ENCODE measurements around the gene HSDL1. TPM values are rescaled to one million over a fixed set of nuclear protein-coding genes. Genes with fewer than 3 reads are reported as not detected.

HSDL1 gene
- total RNA-seq, 2 experiments from 2014 or later: 16.3 to 25.1 TPM

- no peak overlapping the region for H3K4me2 ChIP-seq (ENCODE audit: low read length)
- H3K9me3 ChIP-seq (ENCODE audit: low read length): no peaks in the 10 kb centered on the region
- TF ChIP-seq EZH2phosphoT487 (IDR thresholded peaks at IDR 0.05; ENCODE audit: borderline replicate concordance, low read depth, low read length): no peak
- TF ChIP-seq, protein P1, sequence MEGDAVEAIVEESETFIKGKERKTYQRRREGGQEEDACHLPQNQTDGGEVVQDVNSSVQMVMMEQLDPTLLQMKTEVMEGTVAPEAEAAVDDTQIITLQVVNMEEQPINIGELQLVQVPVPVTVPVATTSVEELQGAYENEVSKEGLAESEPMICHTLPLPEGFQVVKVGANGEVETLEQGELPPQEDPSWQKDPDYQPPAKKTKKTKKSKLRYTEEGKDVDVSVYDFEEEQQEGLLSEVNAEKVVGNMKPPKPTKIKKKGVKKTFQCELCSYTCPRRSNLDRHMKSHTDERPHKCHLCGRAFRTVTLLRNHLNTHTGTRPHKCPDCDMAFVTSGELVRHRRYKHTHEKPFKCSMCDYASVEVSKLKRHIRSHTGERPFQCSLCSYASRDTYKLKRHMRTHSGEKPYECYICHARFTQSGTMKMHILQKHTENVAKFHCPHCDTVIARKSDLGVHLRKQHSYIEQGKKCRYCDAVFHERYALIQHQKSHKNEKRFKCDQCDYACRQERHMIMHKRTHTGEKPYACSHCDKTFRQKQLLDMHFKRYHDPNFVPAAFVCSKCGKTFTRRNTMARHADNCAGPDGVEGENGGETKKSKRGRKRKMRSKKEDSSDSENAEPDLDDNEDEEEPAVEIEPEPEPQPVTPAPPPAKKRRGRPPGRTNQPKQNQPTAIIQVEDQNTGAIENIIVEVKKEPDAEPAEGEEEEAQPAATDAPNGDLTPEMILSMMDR (conservative IDR thresholded peaks at IDR 0.05; ENCODE audit: low read length): no peak
- H3K4me1 ChIP-seq (ENCODE audit: insufficient read depth, low read length, poor library complexity, severe bottlenecking): peaks cover 16% of the 10 kb centered on the region
- H4K20me1 ChIP-seq (ENCODE audit: insufficient read depth, low read length): no peaks in the 10 kb centered on the region
- no peak overlapping the region for H2AFZ ChIP-seq (ENCODE audit: low read length)
- BruUV-seq (replicated peaks): no TSS peak
- no peak overlapping the region for H3K27ac ChIP-seq (ENCODE audit: low read depth, low read length, poor library complexity, severe bottlenecking)
- peaks cover 31% of the 10 kb centered on the region; the same call in 1 of the 2 replicates for H3K36me3 ChIP-seq (ENCODE audit: insufficient read depth, low read length)
- POLR2A ChIA-PET: interaction anchor here (0.6 to 2.3 kb wide), 3 partner anchors 14 to 188 kb away, joined by 3 to 9 read pairs (median 3); partner anchors contain the start of gene MBTPS1
- no peaks in the 10 kb centered on the region for H3K9me2 ChIP-seq (ENCODE audit: insufficient read depth, low read length)
- H3K4me3 ChIP-seq (ENCODE audit: low read depth, low read length, poor library complexity, severe bottlenecking): no peak overlapping the region
- CTCF ChIA-PET (ENCODE audit: unreplicated experiment): no interaction called here
- intact Hi-C loops (cut with micrococcal nuclease; ENCODE audit: unreplicated experiment): no loop called here
- H3K79me2 ChIP-seq (ENCODE audit: insufficient read depth, low read depth, low read length): no peaks in the 10 kb centered on the region
- no peak for DNase-seq (ENCODE audit: low spot score)
These were observed 13.9 kb downstream of the HSDL1 start for GRCh38 chr16:84131117-84131516.

GRCh38 chr16:84124257-84125073 lies 20.5 kb downstream of the HSDL1 start:
- CTCF ChIA-PET (ENCODE audit: unreplicated experiment): no interaction called here
- intact Hi-C loops (cut with micrococcal nuclease; ENCODE audit: unreplicated experiment): no loop called here
- Histone ChIP-seq H3K27ac (ENCODE audit: low read depth, low read length, poor library complexity, severe bottlenecking) (no peak overlapping the region), H3K9me3 (ENCODE audit: low read length) (no peaks in the 10 kb centered on the region), H4K20me1 (ENCODE audit: insufficient read depth, low read length) (no peaks in the 10 kb centered on the region), H3K79me2 (ENCODE audit: insufficient read depth, low read depth, low read length) (no peaks in the 10 kb centered on the region), H3K4me1 (ENCODE audit: insufficient read depth, low read length, poor library complexity, severe bottlenecking) (no peaks in the 10 kb centered on the region), H3K9me2 (ENCODE audit: insufficient read depth, low read length) (no peaks in the 10 kb centered on the region), H3K4me2 (ENCODE audit: low read length) (no peak overlapping the region), H3K36me3 (ENCODE audit: insufficient read depth, low read length) (peaks cover 30% of the 10 kb centered on the region; the same call in 1 of the 2 replicates), H3K4me3 (ENCODE audit: low read depth, low read length, poor library complexity, severe bottlenecking) (no peak overlapping the region), H2AFZ (ENCODE audit: low read length) (no peak overlapping the region)
- no peak for DNase-seq (ENCODE audit: low spot score)
- POLR2A ChIA-PET: interaction anchor here (0.5 to 1.5 kb wide), 2 partner anchors 9 to 13 kb away, joined by 3 to 7 read pairs; no protein-coding TSS in a partner anchor
- no peak for TF ChIP-seq EZH2phosphoT487 (IDR thresholded peaks at IDR 0.05; ENCODE audit: borderline replicate concordance, low read depth, low read length)
- TF ChIP-seq, protein P1 (conservative IDR thresholded peaks at IDR 0.05; ENCODE audit: low read length): no peak
- no TSS peak for BruUV-seq (replicated peaks)

DNA sequence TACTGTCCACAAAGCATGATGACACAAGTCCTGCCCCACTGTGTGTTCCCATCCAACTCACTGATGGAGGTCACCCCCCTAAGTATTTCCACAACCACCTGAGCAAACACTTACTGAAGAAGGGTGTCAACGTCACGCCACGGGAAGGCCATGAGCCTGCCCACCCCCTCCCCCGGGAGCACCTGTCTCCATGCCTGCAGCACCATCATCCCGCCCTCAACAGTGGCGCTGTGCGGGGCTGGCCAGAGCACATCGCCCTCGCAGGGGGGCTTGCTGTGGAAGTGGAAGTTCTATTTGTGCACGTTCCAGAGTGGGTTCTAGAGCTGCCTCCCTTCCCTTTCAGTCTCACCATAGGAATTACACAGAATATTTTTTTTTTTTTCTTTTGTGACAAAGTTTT lies 24.0 kb downstream of the HSDL1 start:
- TF ChIP-seq, protein P1 (conservative IDR thresholded peaks at IDR 0.05; ENCODE audit: low read length): no peak
- TF ChIP-seq EZH2phosphoT487 (IDR thresholded peaks at IDR 0.05; ENCODE audit: borderline replicate concordance, low read depth, low read length): no peak
- H3K9me3 ChIP-seq (ENCODE audit: low read length): no peaks in the 10 kb centered on the region
- ChIA-PET POLR2A (no interaction called here), CTCF (ENCODE audit: unreplicated experiment) (no interaction called here)
- intact Hi-C loops (cut with micrococcal nuclease; ENCODE audit: unreplicated experiment): no loop called here
- DNase-seq (ENCODE audit: low spot score): no peak
- peaks cover 22% of the 10 kb centered on the region; the same call in 1 of the 2 replicates for H3K36me3 ChIP-seq (ENCODE audit: insufficient read depth, low read length)
- H3K9me2 ChIP-seq (ENCODE audit: insufficient read depth, low read length): no peaks in the 10 kb centered on the region
- no peak overlapping the region for H3K27ac ChIP-seq (ENCODE audit: low read depth, low read length, poor library complexity, severe bottlenecking)
- peaks cover 7% of the 10 kb centered on the region for H3K4me1 ChIP-seq (ENCODE audit: insufficient read depth, low read length, poor library complexity, severe bottlenecking)
- H2AFZ ChIP-seq (ENCODE audit: low read length): no peak overlapping the region
- H4K20me1 ChIP-seq (ENCODE audit: insufficient read depth, low read length): no peaks in the 10 kb centered on the region
- peaks cover 11% of the 10 kb centered on the region for H3K79me2 ChIP-seq (ENCODE audit: insufficient read depth, low read depth, low read length)
- no TSS peak for BruUV-seq (replicated peaks)
- H3K4me2 ChIP-seq (ENCODE audit: low read length): no peak overlapping the region
- H3K4me3 ChIP-seq (ENCODE audit: low read depth, low read length, poor library complexity, severe bottlenecking): no peak overlapping the region

All from OCI-LY7 (cell line).